Esophagus squamous epithelium (tissue), 5 donors: ENCODE results near the gene SLC25A43. TPM values are rescaled to one million over a fixed set of nuclear protein-coding genes. Genes with fewer than 3 reads are reported as not detected.
"Not testable (repeated sequence)": the region's sequence is repeated elsewhere in the genome, so short reads cannot be mapped to it uniquely, and the experiment has no call there.

Source experiments
- DNase-seq: peaks from one replicate; lab custom pipeline; 2025; lab: John Stamatoyannopoulos, UW
- H3K27ac ChIP-seq, 4 donors: fragments of 200-600 bp; sonication (generic); one replicate each; pipeline ENCODE4 v1.5.1; 2016 to 2019; ENCODE audit warnings: mild to moderate bottlenecking in 1 of 4
- H3K27me3 ChIP-seq, 4 donors: fragments of 200-600 bp; sonication (generic); 1 replicate in 3 of 4; 2 replicates in 1 of 4; pipeline versions ENCODE4 v1.5.1 to v1.6.0; 2017 to 2021; ENCODE audit warnings: antibody characterized with exemption in 1 of 4
- H3K36me3 ChIP-seq, 3 donors: fragments of 200-600 bp; sonication (generic); one replicate each; pipeline ENCODE4 v1.5.1; 2016 to 2019
- H3K4me1 ChIP-seq, 3 donors: fragments of 200-600 bp; sonication (generic); one replicate each; pipeline ENCODE4 v1.5.1; 2017 to 2019
- H3K4me3 ChIP-seq, 4 donors: fragments of 200-600 bp; sonication (generic); 1 replicate in 3 of 4; 2 replicates in 1 of 4; pipeline ENCODE4 v1.5.1; 2016 to 2019; ENCODE audit warnings: mild to moderate bottlenecking in 2 of 4, moderate library complexity in 1 of 4
- H3K9me3 ChIP-seq, 3 donors: fragments of 200-600 bp; sonication (generic); one replicate each; pipeline ENCODE4 v1.5.1; 2016 to 2019
- POLR2A ChIP-seq, 4 donors: fragments of 450-650 bp; IDR thresholded peaks; one replicate each; pipeline ENCODE4 v1.6.1; 2017; ENCODE audit warnings: antibody characterized with exemption in 4 of 4, mild to moderate bottlenecking in 4 of 4, moderate library complexity in 3 of 4
- WGBS, 2 donors: methylation state at CpG; one replicate each; pipeline ENCODE4 v1.1.5; 2018; 5-methylcytosine and 5-hydroxymethylcytosine counted together
- intact Hi-C: fragments of 100-400 bp; cut with DNase I; formaldehyde crosslinking; loops from one replicate; pipeline ENCODE4 v1.15.0; 2022
- total RNA-seq, 4 donors: library from RNA; depleted of rRNA; stranded (reverse); fragments of >200 nt; gene quantifications; one replicate each; pipeline ENCODE4 v1.1.0, GENCODE V29; 2016
- TF ChIP-seq, protein P1 (sequence below), 6 experiments: fragments of 450-650 bp in 4 of 6; fragments of 200-600 bp in 2 of 6; sonication (generic) in 2 of 6; IDR thresholded peaks; one replicate each; pipeline ENCODE4 v1.5.1; 2016 to 2019; ENCODE audit warnings: antibody characterized with exemption in 6 of 6, mild to moderate bottlenecking in 4 of 6, moderate library complexity in 4 of 6
- donor health status: DM: yes; HTN: yes; CAD: no.

SLC25A43 gene
- total RNA-seq, 4 donors from 2014 or later, result 26.1 to 39.0 (median 33.3) TPM

DNA sequence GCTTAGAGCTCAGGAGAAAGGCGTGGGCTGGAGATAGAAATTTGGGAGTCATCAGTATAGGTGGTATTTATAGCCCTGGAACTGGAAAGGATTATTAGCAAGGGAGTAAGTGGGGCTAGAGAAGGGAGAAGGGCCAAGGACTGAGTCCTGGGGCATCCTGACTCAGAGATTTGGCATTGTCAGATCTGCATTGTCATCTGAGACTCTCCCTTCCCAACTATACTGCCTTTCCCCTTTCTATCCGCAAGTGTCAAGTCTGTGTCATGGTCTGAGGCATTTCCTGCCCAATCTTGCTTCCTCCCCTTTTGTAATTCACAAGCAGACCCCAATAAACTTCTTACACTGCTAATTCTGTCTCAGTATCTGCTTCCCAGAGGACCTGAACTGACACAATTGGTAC, 24.4 kb upstream of the SLC25A43 start:
- intact Hi-C loops, result no loop called here
- H3K36me3 ChIP-seq, result no peaks in the 10 kb centered on the region
- 34 to 71% methylated on average over 1 to 2 of the region's 2 CpGs for WGBS, 2 donors
- no peak overlapping the region for H3K4me3 ChIP-seq
- H3K4me1 ChIP-seq, result no peaks in the 10 kb centered on the region
- H3K27me3 ChIP-seq, result no peaks in the 10 kb centered on the region
- H3K27ac ChIP-seq, result no peak overlapping the region
- DNase-seq, result no peak
- TF ChIP-seq, protein P1, sequence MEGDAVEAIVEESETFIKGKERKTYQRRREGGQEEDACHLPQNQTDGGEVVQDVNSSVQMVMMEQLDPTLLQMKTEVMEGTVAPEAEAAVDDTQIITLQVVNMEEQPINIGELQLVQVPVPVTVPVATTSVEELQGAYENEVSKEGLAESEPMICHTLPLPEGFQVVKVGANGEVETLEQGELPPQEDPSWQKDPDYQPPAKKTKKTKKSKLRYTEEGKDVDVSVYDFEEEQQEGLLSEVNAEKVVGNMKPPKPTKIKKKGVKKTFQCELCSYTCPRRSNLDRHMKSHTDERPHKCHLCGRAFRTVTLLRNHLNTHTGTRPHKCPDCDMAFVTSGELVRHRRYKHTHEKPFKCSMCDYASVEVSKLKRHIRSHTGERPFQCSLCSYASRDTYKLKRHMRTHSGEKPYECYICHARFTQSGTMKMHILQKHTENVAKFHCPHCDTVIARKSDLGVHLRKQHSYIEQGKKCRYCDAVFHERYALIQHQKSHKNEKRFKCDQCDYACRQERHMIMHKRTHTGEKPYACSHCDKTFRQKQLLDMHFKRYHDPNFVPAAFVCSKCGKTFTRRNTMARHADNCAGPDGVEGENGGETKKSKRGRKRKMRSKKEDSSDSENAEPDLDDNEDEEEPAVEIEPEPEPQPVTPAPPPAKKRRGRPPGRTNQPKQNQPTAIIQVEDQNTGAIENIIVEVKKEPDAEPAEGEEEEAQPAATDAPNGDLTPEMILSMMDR (IDR thresholded peaks at IDR 0.05), result no peak
- no peak for TF ChIP-seq POLR2A (IDR thresholded peaks at IDR 0.05)
- H3K9me3 ChIP-seq, result no peaks in the 10 kb centered on the region

GRCh38 chrX:119375561-119375960, 23.6 kb upstream of the SLC25A43 start:
- H3K27ac ChIP-seq, result no peak overlapping the region
- no peak for DNase-seq
- H3K27me3 ChIP-seq, result no peaks in the 10 kb centered on the region
- H3K36me3 ChIP-seq, result no peaks in the 10 kb centered on the region
- no peak overlapping the region for H3K4me3 ChIP-seq
- H3K9me3 ChIP-seq, result no peaks in the 10 kb centered on the region
- H3K4me1 ChIP-seq, result no peaks in the 10 kb centered on the region
- intact Hi-C loops, result no loop called here
- 52 to 73% methylated on average over 3 of the region's 3 CpGs for WGBS, 2 donors
- TF ChIP-seq POLR2A (IDR thresholded peaks at IDR 0.05), result no peak
- TF ChIP-seq, protein P1 (IDR thresholded peaks at IDR 0.05), result no peak

- TF ChIP-seq, protein P1 (IDR thresholded peaks at IDR 0.05), result no peak
- TF ChIP-seq POLR2A (IDR thresholded peaks at IDR 0.05), result no peak
- WGBS, 2 donors, result 66 to 72% methylated on average over 5 of the region's 5 CpGs
- no peaks in the 10 kb centered on the region for H3K4me1 ChIP-seq
- no peaks in the 10 kb centered on the region for H3K36me3 ChIP-seq
- no peak overlapping the region for H3K27ac ChIP-seq
- H3K4me3 ChIP-seq, result no peak overlapping the region
- H3K27me3 ChIP-seq, result no peaks in the 10 kb centered on the region
- no peaks in the 10 kb centered on the region for H3K9me3 ChIP-seq
- no peak for DNase-seq
- intact Hi-C loops, result no loop called here
Measured at GRCh38 chrX:119376312-119376711, 22.8 kb upstream of the SLC25A43 start.

DNA sequence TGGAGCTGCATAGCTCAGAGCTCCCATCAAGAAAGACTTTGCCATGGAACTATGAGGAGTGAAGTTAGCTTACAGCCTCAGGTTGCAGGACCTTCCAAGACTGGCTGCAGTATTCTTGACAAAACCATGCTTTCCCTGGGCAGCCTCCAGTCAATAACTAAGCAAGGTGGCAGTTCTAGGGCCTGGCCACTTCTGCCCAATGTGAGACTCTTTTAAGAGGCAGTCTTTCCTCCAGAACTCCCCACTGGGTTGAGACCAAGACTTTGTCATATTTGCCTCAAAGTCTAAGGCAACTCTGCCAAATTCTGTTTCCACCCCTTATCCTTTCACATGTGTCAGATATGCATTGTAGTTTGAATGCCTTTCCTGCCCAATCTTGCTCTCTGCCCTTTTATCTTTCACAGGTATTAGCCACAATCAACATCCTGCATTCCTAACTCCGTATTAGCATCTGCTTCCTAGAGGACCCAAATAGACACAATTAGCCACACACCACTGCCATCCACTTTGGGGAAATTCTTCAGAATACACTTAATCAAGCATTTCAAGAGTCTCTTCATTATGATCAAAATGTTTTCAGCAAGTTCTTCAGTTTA, 17.7 kb upstream of the SLC25A43 start:
- Histone ChIP-seq H3K4me1 (no peaks in the 10 kb centered on the region), H3K27ac (no peak overlapping the region), H3K36me3 (no peaks in the 10 kb centered on the region), H3K9me3 (no peaks in the 10 kb centered on the region), H3K4me3 (no peak overlapping the region), H3K27me3 (no peaks in the 10 kb centered on the region)
- DNase-seq, result no peak
- intact Hi-C loops, result no loop called here
- 38 to 46% methylated on average over 1 of the region's 1 CpG for WGBS, 2 donors
- TF ChIP-seq POLR2A (IDR thresholded peaks at IDR 0.05), result no peak
- TF ChIP-seq, protein P1 (IDR thresholded peaks at IDR 0.05), result no peak

DNA sequence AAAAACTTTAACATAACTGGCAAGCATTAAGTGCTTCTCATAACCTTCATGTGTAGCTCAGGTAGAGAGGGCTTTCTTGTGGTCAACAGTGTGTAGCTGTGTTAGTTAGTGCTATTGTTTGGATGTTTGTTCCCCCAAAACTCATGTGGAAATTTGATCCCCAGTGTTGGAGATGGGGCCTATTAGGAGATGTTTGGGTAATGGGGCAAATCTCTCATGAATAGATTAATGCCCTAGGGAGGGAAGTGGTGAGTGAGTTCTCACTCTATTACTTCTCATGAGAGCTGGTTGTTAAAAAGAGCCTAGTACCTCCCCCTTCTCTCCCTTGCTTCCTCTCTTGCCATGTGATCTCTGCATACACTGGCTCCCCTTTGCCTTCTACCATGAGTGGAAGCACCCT, 16.5 kb upstream of the SLC25A43 start:
- DNase-seq, result no peak
- TF ChIP-seq, protein P1 (IDR thresholded peaks at IDR 0.05), result no peak
- TF ChIP-seq POLR2A (IDR thresholded peaks at IDR 0.05), result no peak
- Histone ChIP-seq H3K27me3 (no peaks in the 10 kb centered on the region), H3K9me3 (no peaks in the 10 kb centered on the region), H3K4me1 (no peaks in the 10 kb centered on the region), H3K36me3 (no peaks in the 10 kb centered on the region), H3K4me3 (no peak overlapping the region), H3K27ac (no peak overlapping the region)
- intact Hi-C loops, result no loop called here

GRCh38 chrX:119386685-119387084, 12.5 kb upstream of the SLC25A43 start:
- H3K36me3 ChIP-seq, H3K4me3 ChIP-seq, DNase-seq, intact Hi-C loops, H3K9me3 ChIP-seq, H3K27me3 ChIP-seq, H3K4me1 ChIP-seq, H3K27ac ChIP-seq: not testable (repeated sequence)
- WGBS, 2 donors, result 48 to 59% methylated on average over 4 of the region's 4 CpGs

GRCh38 chrX:119387426-119387825, 11.7 kb upstream of the SLC25A43 start:
- intact Hi-C loops, H3K27ac ChIP-seq, DNase-seq, H3K4me3 ChIP-seq, H3K36me3 ChIP-seq, H3K4me1 ChIP-seq, H3K27me3 ChIP-seq, H3K9me3 ChIP-seq: not testable (repeated sequence)
- no CpG with 5 or more reads among the region's 20 CpGs for WGBS, 2 donors
